OCI-LY1 (cell line): ENCODE results near the gene ADAR.

ENCODE experiments used
- H2AFZ ChIP-seq: fragments of 200-600 bp; sonication (generic), shearing (Covaris generic); 2 replicates; pipeline ENCODE4 v1.6.0; 2014; ENCODE audit warnings: antibody characterized with exemption, mild to moderate bottlenecking, low read length
- H3F3A ChIP-seq: fragments of 200-600 bp; sonication (generic), shearing (Covaris generic); 2 replicates; pipeline ENCODE4 v1.6.0; 2014; ENCODE audit warnings: mild to moderate bottlenecking, antibody characterized with exemption, low read length, moderate library complexity; ENCODE audit not compliant: insufficient read depth
- H3K27ac ChIP-seq: fragments of 200-600 bp; sonication (generic); 2 replicates; pipeline ENCODE4 v1.5.1; 2014; ENCODE audit warnings: low read length, mixed run types, mild to moderate bottlenecking, low read depth; ENCODE audit not compliant: poor library complexity, severe bottlenecking
- H3K27me3 ChIP-seq: fragments of 200-600 bp; sonication (generic); 2 replicates; pipeline ENCODE4 v1.6.0; 2014; ENCODE audit warnings: antibody characterized with exemption, mild to moderate bottlenecking, low read length, moderate library complexity; ENCODE audit not compliant: insufficient read depth
- H3K36me3 ChIP-seq: fragments of 200-600 bp; sonication (generic); 2 replicates; pipeline ENCODE4 v1.6.1; 2014; ENCODE audit warnings: mild to moderate bottlenecking, antibody characterized with exemption, low read length, moderate library complexity, mixed read lengths; ENCODE audit not compliant: insufficient read depth
- H3K4me1 ChIP-seq: fragments of 200-600 bp; sonication (generic); 2 replicates; pipeline ENCODE4 v1.5.1; 2014; ENCODE audit warnings: mild to moderate bottlenecking, low read length, moderate library complexity; ENCODE audit not compliant: insufficient read depth, severe bottlenecking
- H3K4me2 ChIP-seq: fragments of 200-600 bp; sonication (generic), shearing (Covaris generic); 2 replicates; pipeline ENCODE4 v1.6.1; 2014; ENCODE audit warnings: low read length
- H3K4me3 ChIP-seq: fragments of 200-600 bp; sonication (generic); 2 replicates; pipeline ENCODE4 v1.5.1; 2014; ENCODE audit warnings: low read length, low read depth, mild to moderate bottlenecking, mixed read lengths; ENCODE audit not compliant: poor library complexity, severe bottlenecking
- H3K79me2 ChIP-seq: fragments of 200-600 bp; shearing (Covaris generic); 2 replicates; pipeline ENCODE4 v1.6.1; 2016; ENCODE audit warnings: mixed run types, low read length, mixed read lengths; ENCODE audit not compliant: insufficient read depth
- H3K9ac ChIP-seq: fragments of 200-600 bp; sonication (generic), shearing (Covaris generic); 2 replicates; pipeline ENCODE4 v1.6.1; 2014; ENCODE audit warnings: mild to moderate bottlenecking, low read length, mixed read lengths
- H3K9me2 ChIP-seq: fragments of 200-600 bp; sonication (generic), shearing (Covaris generic); 2 replicates; pipeline ENCODE4 v1.6.1; 2014; ENCODE audit warnings: low read depth, mild to moderate bottlenecking, low read length, mixed read lengths
- H3K9me3 ChIP-seq: fragments of 200-600 bp; shearing (Covaris generic); 2 replicates; pipeline ENCODE4 v1.6.1; 2014; ENCODE audit warnings: low read length, mixed read lengths
- H4K20me1 ChIP-seq: fragments of 200-600 bp; sonication (generic), shearing (Covaris generic); 2 replicates; pipeline ENCODE4 v1.6.0; 2016; ENCODE audit warnings: mild to moderate bottlenecking, low read length; ENCODE audit not compliant: insufficient read depth
- CTCF ChIP-seq: fragments of 200-600 bp; sonication (generic), shearing (Covaris generic); IDR thresholded peaks from 2 replicates; pipeline ENCODE4 v1.5.1; 2017; ENCODE audit warnings: mild to moderate bottlenecking, antibody characterized with exemption, low read length, moderate library complexity, mixed read lengths
- EZH2 ChIP-seq: fragments of 200-600 bp; sonication (generic), shearing (Covaris generic); IDR thresholded peaks from 2 replicates; pipeline ENCODE4 v1.8.0; 2017; ENCODE audit warnings: borderline replicate concordance, mixed run types, mild to moderate bottlenecking, antibody characterized with exemption, low read length, moderate library complexity, mixed read lengths

ADAR gene

GRCh38 chr1:154621875-154622274, 13.9 kb upstream of the ADAR start:
- H3F3A ChIP-seq = no peaks in the 10 kb centered on the region
- H3K27me3 ChIP-seq = no peaks in the 10 kb centered on the region
- peaks cover 29% of the 10 kb centered on the region; the same call in 1 of the 2 replicates for H3K36me3 ChIP-seq
- no peak overlapping the region for H3K27ac ChIP-seq
- H3K4me3 ChIP-seq = no peak overlapping the region
- no peaks in the 10 kb centered on the region for H3K9me3 ChIP-seq
- no peak overlapping the region for H2AFZ ChIP-seq
- peaks cover 69% of the 10 kb centered on the region for H3K79me2 ChIP-seq
- H3K4me1 ChIP-seq = peaks cover 17% of the 10 kb centered on the region
- TF ChIP-seq CTCF (no peak), EZH2 (no peak)
- H3K9me2 ChIP-seq = no peaks in the 10 kb centered on the region
- H4K20me1 ChIP-seq = no peaks in the 10 kb centered on the region
- H3K9ac ChIP-seq = no peak overlapping the region
- no peak overlapping the region for H3K4me2 ChIP-seq

DNA sequence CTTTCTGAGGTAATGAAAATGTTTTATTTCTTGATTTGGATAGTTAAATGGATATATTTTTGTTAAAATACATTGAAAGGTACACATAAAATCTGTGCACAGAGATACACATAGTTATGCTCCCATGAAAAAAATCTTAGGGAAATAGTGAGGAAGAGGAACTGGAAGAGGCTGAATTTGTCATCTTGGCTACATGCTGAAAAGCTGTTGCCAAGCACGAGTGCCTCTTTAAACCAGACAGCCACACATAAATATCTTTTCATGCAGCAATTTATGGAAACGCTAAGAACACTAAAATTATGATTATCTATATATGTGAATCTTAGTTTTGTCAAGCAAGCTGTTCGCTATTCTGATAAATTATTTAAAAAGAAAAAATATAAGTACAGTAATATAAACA, 12.8 kb upstream of the ADAR start:
- Histone ChIP-seq H3K9ac (no peak overlapping the region), H4K20me1 (no peaks in the 10 kb centered on the region), H2AFZ (no peak overlapping the region)

GRCh38 chr1:154619181-154619948, 11.4 kb upstream of the ADAR start:
- peaks cover 22% of the 10 kb centered on the region; the same call in 1 of the 2 replicates for H3K36me3 ChIP-seq
- H3K79me2 ChIP-seq = peaks cover 60% of the 10 kb centered on the region
- H3K4me1 ChIP-seq = peaks cover 9% of the 10 kb centered on the region
- no peak overlapping the region for H3K27ac ChIP-seq
- no peak overlapping the region for H2AFZ ChIP-seq
- TF ChIP-seq EZH2 = no peak
- TF ChIP-seq CTCF = no peak
- no peaks in the 10 kb centered on the region for H3F3A ChIP-seq
- H3K9me3 ChIP-seq = no peaks in the 10 kb centered on the region
- no peak overlapping the region for H3K4me2 ChIP-seq
- H3K9me2 ChIP-seq = no peaks in the 10 kb centered on the region
- H3K9ac ChIP-seq = no peak overlapping the region
- H3K27me3 ChIP-seq = no peaks in the 10 kb centered on the region
- H3K4me3 ChIP-seq = no peak overlapping the region
- H4K20me1 ChIP-seq = no peaks in the 10 kb centered on the region

More for the DNA sequence above, 12.8 kb upstream of the ADAR start:
- H3K27me3 ChIP-seq = no peaks in the 10 kb centered on the region
- peaks cover 29% of the 10 kb centered on the region; the same call in 1 of the 2 replicates for H3K36me3 ChIP-seq
- no peak overlapping the region for H3K4me2 ChIP-seq
- no peak overlapping the region for H3K27ac ChIP-seq
- H3K4me3 ChIP-seq = no peak overlapping the region
- no peaks in the 10 kb centered on the region for H3K9me3 ChIP-seq
- no peak for TF ChIP-seq CTCF
- TF ChIP-seq EZH2 = no peak
- peaks cover 66% of the 10 kb centered on the region for H3K79me2 ChIP-seq
- H3F3A ChIP-seq = no peaks in the 10 kb centered on the region
- peaks cover 9% of the 10 kb centered on the region for H3K4me1 ChIP-seq
- no peaks in the 10 kb centered on the region for H3K9me2 ChIP-seq
